Prostate gland (tissue), 2 donors: ENCODE measurements around the gene LCTL. TPM values are rescaled to one million over a fixed set of nuclear protein-coding genes. Genes with fewer than 3 reads are reported as not detected.
A peak's percentile ranks its signal among the peaks of the same experiment; 100 is the strongest.

Source experiments
- DNase-seq: peaks from one replicate; pipeline ENCODE4 v3.0.0-alpha.2; 2019; ENCODE audit warnings: low spot score
- H3K27ac ChIP-seq, 2 donors: fragments of 200-600 bp; sonication (generic); 2 replicates each; pipeline ENCODE4 v1.5.1; 2017 to 2019
- H3K27me3 ChIP-seq: fragments of 200-600 bp; sonication (generic); replicated peaks from 2 replicates; pipeline ENCODE4 v1.5.1; 2019; ENCODE audit not compliant: insufficient read depth
- H3K36me3 ChIP-seq, 2 donors: fragments of 200-600 bp; sonication (generic); 1 replicate in 1 of 2; 2 replicates in 1 of 2; pipeline versions ENCODE4 v1.5.1 to v1.8.1; 2017 to 2019
- H3K4me1 ChIP-seq: fragments of 200-600 bp; sonication (generic); replicated peaks from 2 replicates; pipeline ENCODE4 v1.5.1; 2019
- H3K4me3 ChIP-seq, 2 donors: fragments of 200-600 bp; sonication (generic); 2 replicates each; pipeline ENCODE4 v1.5.1; 2017 to 2019
- H3K9me3 ChIP-seq: fragments of 200-600 bp; sonication (generic); 2 replicates; pipeline ENCODE4 v1.5.1; 2017
- CTCF ChIP-seq, 4 experiments: fragments of 200-600 bp in 2 of 4; fragments of 450-650 bp in 2 of 4; sonication (generic) in 2 of 4; IDR thresholded peaks; 1 replicate in 3 of 4; 2 replicates in 1 of 4; pipeline ENCODE4 v1.5.1; 2016 to 2019; ENCODE audit warnings: antibody characterized with exemption in 4 of 4, mild to moderate bottlenecking in 2 of 4, moderate library complexity in 2 of 4
- POLR2A ChIP-seq: fragments of 450-650 bp; IDR thresholded peaks from one replicate; pipeline ENCODE4 v1.6.1; 2016; ENCODE audit warnings: antibody characterized with exemption, mild to moderate bottlenecking
- POLR2AphosphoS5 ChIP-seq: sonication (generic); formaldehyde crosslinking; IDR thresholded peaks from one replicate; pipeline ENCODE4 v1.6.1; 2017; ENCODE audit warnings: antibody characterized with exemption
- WGBS: methylation state at CpG from one replicate; pipeline ENCODE4 v1.1.5; 2018; 5-methylcytosine and 5-hydroxymethylcytosine counted together
- intact Hi-C: fragments of 100-400 bp; cut with DNase I; formaldehyde crosslinking; loops from one replicate; pipeline ENCODE4 v1.14.2; 2022
- small RNA-seq, 2 donors: library from RNA; depleted of rRNA; stranded (forward); fragments of <200 nt; gene quantifications; one replicate each; pipeline ENCODE3, GENCODE V24; 2016
- total RNA-seq, 2 donors: library from RNA; depleted of rRNA; stranded (reverse); fragments of >200 nt; gene quantifications; one replicate each; pipeline ENCODE4 v1.1.0, GENCODE V29; 2016

LCTL gene
- total RNA-seq, 2 donors from 2014 or later = not detected

DNA sequence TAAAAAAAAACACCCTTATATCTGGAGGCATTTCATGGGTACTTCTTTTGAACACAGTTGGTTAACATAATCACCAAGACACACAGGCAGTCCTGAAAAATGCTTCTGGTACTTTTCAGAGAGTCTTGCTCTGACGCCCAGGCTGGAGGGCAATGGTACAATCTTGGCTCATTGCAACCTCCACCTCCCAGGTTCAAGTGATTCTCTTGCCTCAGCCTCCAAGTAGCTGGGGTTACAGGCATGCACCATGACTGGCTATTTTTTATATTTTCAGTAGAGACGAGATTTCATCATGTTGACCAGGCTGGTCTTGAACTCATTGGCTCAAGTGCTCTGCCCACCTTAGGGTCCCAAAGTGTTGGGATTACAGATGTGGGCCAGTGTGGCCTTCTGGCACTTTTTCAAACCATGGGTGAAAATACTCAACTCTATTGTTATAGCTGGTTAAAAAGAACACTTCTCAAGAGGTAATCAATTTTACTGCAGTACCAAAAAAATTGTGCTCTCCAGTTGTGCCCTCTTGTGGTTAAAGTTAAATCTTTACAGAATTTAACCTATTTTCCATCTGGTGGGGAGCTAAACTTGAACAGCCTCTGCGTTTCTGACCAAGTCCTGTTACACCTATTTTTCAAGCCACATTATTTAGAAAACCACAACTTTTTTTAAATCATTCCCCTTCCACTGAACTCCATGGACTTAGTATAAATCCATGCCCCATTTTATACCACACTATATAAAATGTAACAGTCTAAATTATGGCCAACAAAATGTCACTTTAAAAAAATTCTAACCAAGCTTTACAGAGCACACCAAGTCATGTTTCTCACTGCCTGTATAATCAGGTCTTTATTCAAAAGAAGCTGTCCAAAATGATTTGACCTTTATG is 67.1 kb downstream of the LCTL start:
- TF ChIP-seq POLR2A (no peak), POLR2AphosphoS5 (no peak), CTCF (IDR thresholded peaks at IDR 0.05) (peak in 3 of 4 experiments; percentile 36 to 41 (median 36))
- Histone ChIP-seq H3K4me3 (no peak overlapping the region), H3K27me3 (no peaks in the 10 kb centered on the region), H3K9me3 (no peaks in the 10 kb centered on the region), H3K4me1 (peaks cover 5% of the 10 kb centered on the region), H3K27ac (peak overlapping the region in 1 of 2 donors; percentile 77), H3K36me3 (peaks cover 19 to 24% of the 10 kb centered on the region in 2 donors)
- intact Hi-C loops = no loop called here
- no peak for DNase-seq
- 38% methylated on average over 3 of the region's 3 CpGs for WGBS

Small RNAs within 50 kb of the gene (small RNA-seq; reads per million reads assigned to genes)
- gene RF01159 (0 reads per million in 2 donors), gene SNORD16 (0 reads per million in 2 donors), gene SNORD18A (0 reads per million in 2 donors), gene SNORD18B (0 reads per million in 2 donors), gene SNORD18C (0 reads per million in 2 donors)

Other genes with a start within 250 kb of the LCTL start
- gene TIPIN, start 209.3 kb downstream of the LCTL start, total RNA-seq = 10 to 100 TPM in 1 of 2 donors, 1 to 10 TPM in 1; 8.0 to 20.1 TPM
- 10 to 100 TPM; 28.0 to 29.0 TPM for gene MAP2K1, start 179.1 kb downstream of the LCTL start, total RNA-seq
- gene SNAPC5, start 68.2 kb downstream of the LCTL start, total RNA-seq = 10 to 100 TPM; 23.6 to 27.0 TPM
- 1,000 to 10,000 TPM; 2,395 to 5,607 TPM for gene RPL4, start 61.1 kb downstream of the LCTL start, total RNA-seq
- 10 to 100 TPM in 1 of 2 donors, 1 to 10 TPM in 1; 6.1 to 11.4 TPM for gene ZWILCH, start 60.7 kb downstream of the LCTL start, total RNA-seq
- 10 to 100 TPM; 14.8 to 51.2 TPM for gene SMAD6, start 136.2 kb upstream of the LCTL start, total RNA-seq